Raji (cell line): ENCODE results near the gene TMEM107.

Experiments
- POLR2A ChIP-seq: IDR thresholded peaks from 2 replicates; pipeline ENCODE4 v1.6.1; 2011; ENCODE audit warnings: low read depth, low read length, control low read depth; ENCODE audit not compliant: insufficient read depth

TMEM107 gene

GRCh38 chr17:8173871-8174322 is 2.3 kb downstream of the TMEM107 start:
- no peak for TF ChIP-seq POLR2A

- peak; percentile 100 for TF ChIP-seq POLR2A
Observed at GRCh38 chr17:8173056-8173870, 2.9 kb downstream of the TMEM107 start.

DNA sequence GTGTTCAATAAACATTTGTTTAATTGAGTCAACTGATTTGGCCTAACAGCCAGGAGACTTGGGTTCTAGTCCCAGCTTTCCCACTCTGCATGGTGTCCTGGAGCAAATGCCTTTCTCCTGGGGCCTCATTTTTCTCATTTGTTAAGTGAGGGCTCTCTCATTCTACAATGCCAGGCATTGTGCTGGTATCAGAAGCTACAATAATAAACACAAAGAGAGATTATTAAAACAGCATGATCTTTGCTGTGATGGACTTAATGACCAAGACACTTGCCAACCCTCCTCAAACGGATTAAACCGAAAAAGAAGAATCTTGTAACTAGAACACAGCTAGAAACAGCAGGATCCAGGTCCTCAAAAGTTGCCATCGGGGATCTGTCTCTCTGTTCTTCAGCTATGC is 8.7 kb downstream of the TMEM107 start:
- no peak for TF ChIP-seq POLR2A

DNA sequence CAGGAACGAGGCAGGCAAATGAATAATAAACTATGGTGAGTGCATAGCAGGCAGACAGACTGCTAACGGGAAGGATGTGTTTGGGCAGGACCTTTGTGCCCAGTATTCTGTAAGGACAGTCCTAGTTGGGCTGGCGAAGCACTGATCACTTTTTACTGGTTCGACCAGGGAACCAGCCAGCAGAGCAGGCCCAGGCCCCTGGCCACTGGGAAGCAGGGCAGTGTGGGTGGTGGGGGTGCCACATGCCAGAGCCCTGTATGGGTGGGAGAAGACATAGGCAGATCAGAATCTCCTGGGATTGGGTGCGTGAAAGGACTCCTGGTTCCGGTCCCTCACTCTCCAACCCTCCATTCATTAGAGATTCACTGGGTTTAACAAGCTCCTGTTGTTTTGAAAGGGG is 9.4 kb downstream of the TMEM107 start:
- no peak for TF ChIP-seq POLR2A

- no peak for TF ChIP-seq POLR2A
Observed at GRCh38 chr17:8164815-8165131, 11.4 kb downstream of the TMEM107 start.

DNA sequence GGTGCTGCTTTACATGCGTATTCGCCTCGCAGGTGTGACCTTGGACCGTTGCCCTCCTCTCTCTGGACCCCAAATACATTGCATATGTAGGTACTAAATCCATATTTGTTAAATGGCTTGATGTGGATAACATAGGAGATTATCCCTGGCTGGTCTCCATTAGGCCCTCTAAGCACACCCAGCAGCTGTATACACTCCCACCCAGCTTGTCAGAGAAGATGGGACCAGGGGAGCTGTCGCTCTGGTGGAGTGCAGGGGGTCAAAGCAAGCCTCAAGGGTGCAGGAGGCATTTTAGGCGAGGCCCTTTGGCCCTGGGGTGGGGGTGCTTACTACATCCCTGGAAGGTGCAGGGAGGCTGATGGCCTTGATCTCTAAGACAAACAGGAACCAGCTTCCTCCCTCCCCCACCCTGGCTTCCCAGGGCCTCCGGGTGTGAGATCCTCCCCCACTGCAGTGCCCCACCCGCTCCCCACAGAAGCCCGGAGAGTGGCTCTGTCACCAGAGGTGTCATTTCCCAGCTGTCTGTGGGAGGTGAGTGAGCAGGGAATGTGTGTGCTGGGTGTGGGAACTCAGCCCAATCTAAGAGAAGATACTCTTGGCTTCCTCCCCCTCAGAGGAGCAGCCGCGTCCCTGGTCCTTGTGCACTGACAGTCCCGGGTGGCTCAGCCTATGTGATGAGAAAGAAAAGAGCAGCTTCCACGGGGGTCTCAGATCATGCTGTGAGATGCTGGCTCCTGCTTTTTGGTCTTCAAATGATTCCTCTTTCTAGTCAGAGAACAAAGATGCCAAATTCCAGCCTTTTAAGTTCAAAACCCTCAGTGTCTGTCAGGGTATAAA is 12.0 kb downstream of the TMEM107 start:
- TF ChIP-seq POLR2A = no peak

DNA sequence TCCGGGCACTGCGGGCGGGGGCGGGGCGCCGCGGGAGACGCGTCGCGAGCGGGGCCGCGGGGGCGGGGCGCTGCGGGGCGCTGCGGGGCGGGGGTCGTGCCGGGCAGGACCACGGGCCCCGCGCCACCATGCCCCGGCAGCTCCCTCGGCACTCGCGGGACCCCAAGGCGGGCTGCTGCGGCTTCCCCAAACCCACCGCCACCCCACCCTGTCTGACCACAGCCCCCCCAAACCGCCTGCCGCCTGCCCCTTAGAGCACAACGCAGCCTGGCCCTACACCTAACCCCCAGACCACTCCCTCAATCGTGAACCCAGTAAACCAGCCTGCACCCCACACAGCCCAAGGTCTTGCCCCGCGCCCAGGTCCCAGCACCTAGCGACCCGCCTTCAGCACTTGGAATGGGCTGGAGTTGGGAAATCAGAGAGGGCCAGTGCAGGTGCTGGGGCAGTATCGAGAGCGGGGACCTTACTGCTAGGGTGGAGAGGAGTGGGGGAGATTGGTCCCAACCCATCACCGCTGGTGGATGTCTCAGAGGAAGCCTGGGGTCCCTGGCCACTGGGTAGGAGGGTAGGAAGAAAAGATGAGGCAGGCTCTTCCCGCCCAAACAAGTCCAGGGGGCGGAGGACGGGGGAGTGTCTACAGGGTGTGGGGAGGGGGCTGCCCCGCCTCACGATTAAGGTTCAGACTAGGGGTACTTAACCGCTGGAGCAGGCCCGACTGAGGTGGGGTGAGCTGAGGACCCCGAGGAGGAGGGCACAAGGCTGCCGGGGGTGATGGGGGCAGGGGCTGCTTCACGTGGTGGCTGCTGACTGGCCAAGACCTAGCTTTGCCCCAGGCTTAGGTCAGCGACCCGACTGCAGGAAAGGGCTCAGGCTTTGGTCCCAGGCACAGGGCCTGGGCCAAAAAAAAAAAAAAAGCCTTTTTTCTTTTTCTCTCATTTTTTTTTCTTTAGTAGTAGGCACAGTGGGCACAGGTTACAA is 12.9 kb downstream of the TMEM107 start:
- TF ChIP-seq POLR2A = 0 out of 2 replicates have a peak, but pooled peaks have one; percentile 4

DNA sequence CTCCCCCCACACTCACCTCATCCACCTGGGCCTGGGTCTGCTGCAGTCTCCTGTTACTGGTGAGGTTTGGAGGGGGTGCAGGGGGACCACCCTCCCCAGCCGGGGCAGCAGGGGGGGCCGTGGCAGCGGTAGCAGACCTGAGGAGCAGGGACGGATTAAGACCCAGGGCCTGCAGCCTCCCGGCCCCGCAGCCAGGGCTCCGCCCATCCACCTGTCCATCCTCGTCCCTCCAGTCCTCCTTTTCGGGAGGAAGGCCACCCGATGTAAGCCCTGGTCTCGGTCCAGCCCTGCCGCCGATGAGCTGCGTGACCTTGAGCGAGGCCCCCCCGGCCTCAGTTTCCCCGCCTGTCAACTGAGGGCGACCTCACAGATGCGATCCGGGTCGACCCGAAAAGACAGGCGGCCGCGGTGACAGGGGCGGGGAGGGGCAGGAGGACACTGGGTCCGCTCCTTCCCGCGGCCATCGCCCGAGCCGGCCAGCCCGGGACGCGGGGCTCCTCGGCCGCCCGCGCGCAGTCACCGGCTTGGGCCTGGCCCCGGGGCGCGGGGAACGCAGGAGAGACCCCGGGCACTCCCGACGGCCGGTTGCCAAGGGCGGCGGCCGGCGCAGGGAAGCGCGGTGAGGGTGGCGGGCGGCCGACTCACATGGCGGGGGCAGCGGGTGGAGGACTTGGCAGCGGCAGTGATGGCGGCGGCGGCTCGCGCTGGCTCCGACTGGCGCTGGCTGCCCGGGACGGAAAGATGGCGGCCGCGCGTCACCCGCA is 13.8 kb downstream of the TMEM107 start, which contains the start of gene VAMP2:
VAMP2 (minus strand) TSS at position 716 of the 764 bp plus-strand sequence; CDS start at position 647, 69 bp downstream.
- TF ChIP-seq POLR2A = peak; percentile 65

DNA sequence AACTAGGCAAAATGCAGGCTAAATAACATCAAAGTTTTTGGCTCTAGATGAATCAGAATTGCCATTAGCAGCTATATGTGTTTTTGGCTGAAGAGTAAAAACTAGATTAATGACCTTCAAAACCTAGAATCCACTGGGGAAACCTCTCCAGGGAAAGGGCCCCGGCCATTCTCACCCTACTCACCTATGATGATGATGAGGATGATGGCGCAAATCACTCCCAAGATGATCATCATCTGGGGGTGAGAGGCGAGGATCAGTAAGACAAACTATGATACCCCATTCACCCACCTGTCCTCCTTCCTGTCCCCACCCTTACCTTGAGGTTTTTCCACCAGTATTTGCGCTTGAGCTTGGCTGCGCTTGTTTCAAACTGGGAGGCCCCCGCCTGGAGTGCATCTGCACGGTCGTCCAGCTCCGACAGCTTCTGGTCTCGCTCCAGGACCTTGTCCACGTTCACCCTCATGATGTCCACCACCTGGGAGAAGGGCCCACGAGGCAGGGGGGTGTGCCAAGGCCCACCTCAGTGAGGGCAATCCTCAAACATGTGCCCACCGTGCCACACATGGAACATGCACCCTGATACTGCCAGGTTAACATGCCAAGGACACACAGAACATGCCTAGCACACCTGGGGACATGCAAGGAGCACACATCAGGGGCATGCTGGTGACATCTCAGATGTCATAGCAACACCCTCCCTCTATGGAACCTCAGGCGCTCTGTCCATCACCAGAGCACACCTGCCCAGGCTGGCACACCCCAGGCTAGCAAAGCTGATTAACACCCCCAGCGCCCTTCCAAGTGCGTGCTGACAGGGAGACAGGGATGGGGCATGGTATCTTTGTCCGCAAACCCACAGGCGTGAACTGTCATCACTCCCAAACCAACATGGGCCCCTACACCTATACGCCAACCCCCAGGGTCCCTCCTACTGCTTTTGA is 14.6 kb downstream of the TMEM107 start:
- TF ChIP-seq POLR2A = no peak

DNA sequence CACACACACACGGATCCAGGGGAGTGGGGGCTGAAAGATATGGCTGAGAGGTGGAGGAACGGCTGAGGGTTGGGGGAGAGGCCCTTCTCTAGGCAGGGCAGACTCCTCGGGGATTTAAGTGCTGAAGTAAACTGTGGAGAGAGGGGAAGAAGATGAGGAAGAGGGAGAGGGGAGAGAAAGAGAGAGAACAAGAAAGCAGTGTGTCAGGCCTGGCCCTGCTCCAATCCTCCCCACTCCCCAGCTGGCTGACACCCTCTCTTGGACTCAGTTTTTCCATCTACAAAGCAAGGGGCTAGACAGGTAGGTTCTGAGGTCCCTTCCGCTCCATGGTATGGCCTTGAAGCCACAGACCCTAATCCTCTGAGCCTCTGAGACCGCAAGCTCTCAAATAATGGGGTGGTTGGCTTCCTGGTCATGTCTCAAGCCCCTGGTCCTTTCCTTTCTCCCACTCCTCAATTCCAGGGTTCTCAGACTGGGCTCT is 15.4 kb downstream of the TMEM107 start:
- TF ChIP-seq POLR2A = no peak

DNA sequence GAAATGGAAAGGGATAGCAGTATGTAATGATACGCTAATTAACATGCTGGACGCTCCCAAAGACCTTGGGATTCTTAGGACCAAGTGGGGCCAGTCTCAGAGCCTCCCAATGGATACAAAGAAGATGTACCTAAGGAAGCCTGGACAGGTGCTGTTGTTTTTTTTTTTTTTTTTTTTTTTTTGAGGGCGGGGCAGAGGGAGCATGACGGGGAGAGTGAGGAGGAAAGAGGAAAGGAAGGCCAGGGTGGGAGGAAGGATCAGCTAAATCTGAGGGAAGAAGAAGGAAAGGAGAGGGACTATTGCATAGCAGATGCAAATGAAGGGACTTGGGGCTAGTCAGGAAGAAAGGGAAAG is 16.0 kb downstream of the TMEM107 start:
- no peak for TF ChIP-seq POLR2A

- TF ChIP-seq POLR2A = no peak
Observed at GRCh38 chr17:8159459-8160223, 16.5 kb downstream of the TMEM107 start.
